Measurements from ENCODE around the gene ACTMAP. TPM values are rescaled to one million over a fixed set of nuclear protein-coding genes. Genes with fewer than 3 reads are reported as not detected.

ACTMAP gene
- polyA plus RNA-seq, 1 of the 3 experiments (the other 2 are of a cell fraction), result 6.4 TPM

DNA sequence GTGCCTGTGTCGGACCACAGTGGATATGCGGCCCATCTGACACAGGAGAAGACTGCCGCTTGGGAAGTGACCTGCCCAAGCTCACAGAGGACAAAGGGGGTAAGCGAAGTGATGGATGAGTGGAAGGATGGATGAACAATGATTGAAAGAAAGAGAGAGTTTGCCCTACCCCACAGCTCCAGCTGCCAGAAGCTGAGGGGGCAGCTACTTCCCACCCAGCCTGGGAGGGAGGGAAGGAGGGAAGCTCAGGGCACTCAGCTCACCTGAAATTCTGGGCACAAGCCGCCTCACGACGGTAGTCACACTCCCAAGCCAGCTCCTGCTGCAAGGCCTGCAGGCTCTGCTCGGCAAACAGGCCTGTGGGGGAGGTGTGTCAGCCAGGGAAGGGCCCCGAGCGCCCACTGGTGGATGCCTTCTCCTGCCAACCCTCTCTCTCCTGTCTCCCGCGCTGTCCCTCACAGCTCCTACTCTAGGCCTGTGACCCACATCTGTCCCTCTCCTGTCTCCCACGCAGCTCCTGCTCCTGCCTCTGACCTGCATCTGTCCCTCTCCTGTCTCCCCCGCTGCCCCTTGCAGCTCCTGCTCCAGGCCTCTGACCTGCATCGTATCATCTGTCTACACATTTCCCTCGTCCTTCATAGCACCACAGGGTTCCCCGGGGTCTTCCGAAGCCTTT is 47.8 kb downstream of the ACTMAP start:
- H3K9me2 ChIP-seq, result no peaks in the 10 kb centered on the region
- POLR2A ChIA-PET, result no interaction called here
- H3K27me3 ChIP-seq (ENCODE audit: insufficient read depth), result no peaks in the 10 kb centered on the region
- H3K9ac ChIP-seq, result no peak overlapping the region
- TF ChIP-seq NFIC (IDR thresholded peaks at IDR 0.05; ENCODE audit: borderline replicate concordance), result no peak
- TF ChIP-seq MEF2A (IDR thresholded peaks at IDR 0.05; ENCODE audit: borderline replicate concordance, low read depth), result no peak
- TF ChIP-seq GABPA (IDR thresholded peaks at IDR 0.05; ENCODE audit: low read depth), result no peak
- no peak for TF ChIP-seq CHD2 (IDR thresholded peaks at IDR 0.05; ENCODE audit: low read length, partially characterized antibody)
- TF ChIP-seq TAF1 (IDR thresholded peaks at IDR 0.05; ENCODE audit: borderline replicate concordance, low read depth, low read length), result no peak
- TF ChIP-seq SMC3 (IDR thresholded peaks at IDR 0.05; ENCODE audit: low read depth, low read length), result no peak
- TF ChIP-seq FOXM1 (IDR thresholded peaks at IDR 0.05; ENCODE audit: low read depth), result no peak
- no peak for TF ChIP-seq TEAD4 (IDR thresholded peaks at IDR 0.05; ENCODE audit: borderline replicate concordance, insufficient read depth)
- TF ChIP-seq, protein P1, sequence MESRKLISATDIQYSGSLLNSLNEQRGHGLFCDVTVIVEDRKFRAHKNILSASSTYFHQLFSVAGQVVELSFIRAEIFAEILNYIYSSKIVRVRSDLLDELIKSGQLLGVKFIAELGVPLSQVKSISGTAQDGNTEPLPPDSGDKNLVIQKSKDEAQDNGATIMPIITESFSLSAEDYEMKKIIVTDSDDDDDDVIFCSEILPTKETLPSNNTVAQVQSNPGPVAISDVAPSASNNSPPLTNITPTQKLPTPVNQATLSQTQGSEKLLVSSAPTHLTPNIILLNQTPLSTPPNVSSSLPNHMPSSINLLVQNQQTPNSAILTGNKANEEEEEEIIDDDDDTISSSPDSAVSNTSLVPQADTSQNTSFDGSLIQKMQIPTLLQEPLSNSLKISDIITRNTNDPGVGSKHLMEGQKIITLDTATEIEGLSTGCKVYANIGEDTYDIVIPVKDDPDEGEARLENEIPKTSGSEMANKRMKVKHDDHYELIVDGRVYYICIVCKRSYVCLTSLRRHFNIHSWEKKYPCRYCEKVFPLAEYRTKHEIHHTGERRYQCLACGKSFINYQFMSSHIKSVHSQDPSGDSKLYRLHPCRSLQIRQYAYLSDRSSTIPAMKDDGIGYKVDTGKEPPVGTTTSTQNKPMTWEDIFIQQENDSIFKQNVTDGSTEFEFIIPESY (IDR thresholded peaks at IDR 0.05; ENCODE audit: borderline replicate concordance, low read depth), result no peak
- no peak for TF ChIP-seq EZH2phosphoT487 (IDR thresholded peaks at IDR 0.05; ENCODE audit: borderline replicate concordance, low read depth)
- no peak for TF ChIP-seq RCOR1 (IDR thresholded peaks at IDR 0.05; ENCODE audit: low read length)
- TF ChIP-seq, protein P2, sequence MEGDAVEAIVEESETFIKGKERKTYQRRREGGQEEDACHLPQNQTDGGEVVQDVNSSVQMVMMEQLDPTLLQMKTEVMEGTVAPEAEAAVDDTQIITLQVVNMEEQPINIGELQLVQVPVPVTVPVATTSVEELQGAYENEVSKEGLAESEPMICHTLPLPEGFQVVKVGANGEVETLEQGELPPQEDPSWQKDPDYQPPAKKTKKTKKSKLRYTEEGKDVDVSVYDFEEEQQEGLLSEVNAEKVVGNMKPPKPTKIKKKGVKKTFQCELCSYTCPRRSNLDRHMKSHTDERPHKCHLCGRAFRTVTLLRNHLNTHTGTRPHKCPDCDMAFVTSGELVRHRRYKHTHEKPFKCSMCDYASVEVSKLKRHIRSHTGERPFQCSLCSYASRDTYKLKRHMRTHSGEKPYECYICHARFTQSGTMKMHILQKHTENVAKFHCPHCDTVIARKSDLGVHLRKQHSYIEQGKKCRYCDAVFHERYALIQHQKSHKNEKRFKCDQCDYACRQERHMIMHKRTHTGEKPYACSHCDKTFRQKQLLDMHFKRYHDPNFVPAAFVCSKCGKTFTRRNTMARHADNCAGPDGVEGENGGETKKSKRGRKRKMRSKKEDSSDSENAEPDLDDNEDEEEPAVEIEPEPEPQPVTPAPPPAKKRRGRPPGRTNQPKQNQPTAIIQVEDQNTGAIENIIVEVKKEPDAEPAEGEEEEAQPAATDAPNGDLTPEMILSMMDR (IDR thresholded peaks at IDR 0.05), result no peak
- TF ChIP-seq, protein P3, sequence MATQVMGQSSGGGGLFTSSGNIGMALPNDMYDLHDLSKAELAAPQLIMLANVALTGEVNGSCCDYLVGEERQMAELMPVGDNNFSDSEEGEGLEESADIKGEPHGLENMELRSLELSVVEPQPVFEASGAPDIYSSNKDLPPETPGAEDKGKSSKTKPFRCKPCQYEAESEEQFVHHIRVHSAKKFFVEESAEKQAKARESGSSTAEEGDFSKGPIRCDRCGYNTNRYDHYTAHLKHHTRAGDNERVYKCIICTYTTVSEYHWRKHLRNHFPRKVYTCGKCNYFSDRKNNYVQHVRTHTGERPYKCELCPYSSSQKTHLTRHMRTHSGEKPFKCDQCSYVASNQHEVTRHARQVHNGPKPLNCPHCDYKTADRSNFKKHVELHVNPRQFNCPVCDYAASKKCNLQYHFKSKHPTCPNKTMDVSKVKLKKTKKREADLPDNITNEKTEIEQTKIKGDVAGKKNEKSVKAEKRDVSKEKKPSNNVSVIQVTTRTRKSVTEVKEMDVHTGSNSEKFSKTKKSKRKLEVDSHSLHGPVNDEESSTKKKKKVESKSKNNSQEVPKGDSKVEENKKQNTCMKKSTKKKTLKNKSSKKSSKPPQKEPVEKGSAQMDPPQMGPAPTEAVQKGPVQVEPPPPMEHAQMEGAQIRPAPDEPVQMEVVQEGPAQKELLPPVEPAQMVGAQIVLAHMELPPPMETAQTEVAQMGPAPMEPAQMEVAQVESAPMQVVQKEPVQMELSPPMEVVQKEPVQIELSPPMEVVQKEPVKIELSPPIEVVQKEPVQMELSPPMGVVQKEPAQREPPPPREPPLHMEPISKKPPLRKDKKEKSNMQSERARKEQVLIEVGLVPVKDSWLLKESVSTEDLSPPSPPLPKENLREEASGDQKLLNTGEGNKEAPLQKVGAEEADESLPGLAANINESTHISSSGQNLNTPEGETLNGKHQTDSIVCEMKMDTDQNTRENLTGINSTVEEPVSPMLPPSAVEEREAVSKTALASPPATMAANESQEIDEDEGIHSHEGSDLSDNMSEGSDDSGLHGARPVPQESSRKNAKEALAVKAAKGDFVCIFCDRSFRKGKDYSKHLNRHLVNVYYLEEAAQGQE (IDR thresholded peaks at IDR 0.05; ENCODE audit: low read depth, low read length), result no peak
- TF ChIP-seq, protein P4, sequence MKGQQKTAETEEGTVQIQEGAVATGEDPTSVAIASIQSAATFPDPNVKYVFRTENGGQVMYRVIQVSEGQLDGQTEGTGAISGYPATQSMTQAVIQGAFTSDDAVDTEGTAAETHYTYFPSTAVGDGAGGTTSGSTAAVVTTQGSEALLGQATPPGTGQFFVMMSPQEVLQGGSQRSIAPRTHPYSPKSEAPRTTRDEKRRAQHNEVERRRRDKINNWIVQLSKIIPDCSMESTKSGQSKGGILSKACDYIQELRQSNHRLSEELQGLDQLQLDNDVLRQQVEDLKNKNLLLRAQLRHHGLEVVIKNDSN (IDR thresholded peaks at IDR 0.05; ENCODE audit: borderline replicate concordance, low read depth), result no peak
- no peak for TF ChIP-seq FOXJ3 (CRISPR knock-in tag; IDR thresholded peaks at IDR 0.05)
- TF ChIP-seq SIN3A (IDR thresholded peaks at IDR 0.05; ENCODE audit: borderline replicate concordance, low read depth, low read length), result no peak
- no peak overlapping the region for H3K4me3 ChIP-seq (ENCODE audit: low read depth in 2 of 2, low read length in 1 of 2)
- no peak for DNase-seq
- CTCF ChIA-PET, result interaction anchor here (1.2 kb wide), 1 partner anchor 39 kb away, joined by 3 read pairs; no protein-coding TSS in a partner anchor
- H3K9me3 ChIP-seq, result no peaks in the 10 kb centered on the region
- H3K36me3 ChIP-seq (replicated peaks in 1 of 2; ENCODE audit: control insufficient read depth in 1 of 2, insufficient read depth in 2 of 2, low read length in 1 of 2), result peaks cover 34 to 40% of the 10 kb centered on the region in 2 experiments
- H3K27ac ChIP-seq (ENCODE audit: low read depth in 2 of 2, low read length in 1 of 2), result no peak overlapping the region
- 85% methylated on average over 13 of the region's 18 CpGs for WGBS (ENCODE audit: low lambda C conversion rate)
- H4K20me1 ChIP-seq (ENCODE audit: insufficient read depth), result no peaks in the 10 kb centered on the region
- no peaks in the 10 kb centered on the region for H3F3A ChIP-seq (replicated peaks; ENCODE audit: insufficient read depth)
- H3K79me2 ChIP-seq (ENCODE audit: insufficient read depth), result no peaks in the 10 kb centered on the region
- no peaks in the 10 kb centered on the region for H3K4me1 ChIP-seq (ENCODE audit: control insufficient read depth in 1 of 2, insufficient read depth in 2 of 2, low read depth in 1 of 2, low read length in 1 of 2)
- H3K4me2 ChIP-seq, result no peak overlapping the region
- H2AFZ ChIP-seq (ENCODE audit: low read depth), result no peak overlapping the region

Measured in SK-N-SH (cell line).